K562 (cell line): Measurements from ENCODE around the gene DPEP1. TPM values are rescaled to one million over a fixed set of nuclear protein-coding genes. Genes with fewer than 3 reads are reported as not detected.

Source experiments
- ATAC-seq: fragments of 200-7000 bp; cut with Tn5 transposase; 3 replicates; pipeline ENCODE4 v1.9.1; 2020; ENCODE audit warnings: moderate library complexity
- BruUV-seq: library from RNA; stranded (reverse); fragments of 400-500 nt; replicated peaks from 2 replicates; lab custom pipeline; 2021; lab: Mats Ljungman, UMichigan
- CTCF ChIA-PET: fragments of 300-600 bp; formaldehyde crosslinking; extraction: SDS; loops from one replicate; lab custom pipeline; 2021; ENCODE audit warnings: low intra/inter-chr PET ratio; lab: Yijun Ruan, JAX
- POLR2A ChIA-PET: fragments of 300-600, 350-650 bp; sonication (Branson Sonifier 250); formaldehyde crosslinking; extraction: SDS; loops from one replicate; lab custom pipeline; 2021; ENCODE audit warnings: antibody characterized with exemption, inconsistent platforms; lab: Yijun Ruan, JAX
- DNase-seq, 4 experiments: peaks; one replicate each; pipeline versions ENCODE4 v3.0.0 to v3.0.0-alpha.2; 2011 to 2018; ENCODE audit warnings: low spot score in 3 of 4, mixed read lengths in 3 of 4; ENCODE audit errors: extremely low read depth in 1 of 4
- FAIRE-seq: peaks from 2 replicates; lab custom pipeline; 2011; peaks lifted over from hg19 to GRCh38; lab: Jason Lieb, UNC
- H2AFZ ChIP-seq: 2 replicates; pipeline ENCODE4 v1.6.0; 2011; ENCODE audit warnings: low read depth, low read length, control low read depth, inconsistent platforms
- H3K27ac ChIP-seq: fragments of 200-600 bp; 3 replicates; pipeline ENCODE4 v1.8.0; 2011; ENCODE audit warnings: low read depth, mild to moderate bottlenecking, control low read depth, inconsistent platforms, low read length, moderate library complexity, mixed read lengths; ENCODE audit errors: extremely low read depth
- H3K27me3 ChIP-seq, 2 experiments: fragments of 300-600 bp in 1 of 2; 2 replicates in 1 of 2; 3 replicates in 1 of 2; pipeline versions ENCODE4 v1.6.0 to v1.8.0; 2011; ENCODE audit warnings: inconsistent platforms in 2 of 2, low read length in 2 of 2, mild to moderate bottlenecking in 1 of 2, mixed read lengths in 1 of 2, moderate library complexity in 1 of 2; ENCODE audit not compliant: control insufficient read depth in 2 of 2, insufficient read depth in 2 of 2
- H3K36me3 ChIP-seq: fragments of 300-600 bp; 3 replicates; pipeline ENCODE4 v1.8.0; 2011; ENCODE audit warnings: mild to moderate bottlenecking, low read length, inconsistent platforms; ENCODE audit not compliant: control insufficient read depth, insufficient read depth
- H3K4me1 ChIP-seq, 2 experiments: fragments of 200-600 bp in 1 of 2; replicated peaks in 1 of 2; 2 replicates in 1 of 2; 3 replicates in 1 of 2; pipeline versions ENCODE4 v1.5.1 to v1.8.0; 2011; ENCODE audit warnings: inconsistent platforms in 2 of 2, low read length in 2 of 2, mild to moderate bottlenecking in 1 of 2, mixed read lengths in 1 of 2, moderate library complexity in 1 of 2; ENCODE audit not compliant: control insufficient read depth in 2 of 2, insufficient read depth in 2 of 2
- H3K4me2 ChIP-seq: 2 replicates; pipeline ENCODE4 v1.6.1; 2011; ENCODE audit warnings: low read length, control low read depth, inconsistent platforms, mixed read lengths; ENCODE audit not compliant: insufficient read depth
- H3K4me3 ChIP-seq: fragments of 200-600 bp; sonication (generic), shearing (Covaris generic); 2 replicates; pipeline ENCODE4 v1.5.1; 2016; ENCODE audit warnings: control low read depth, inconsistent platforms
- H3K79me2 ChIP-seq: fragments of 200-600 bp; 3 replicates; pipeline ENCODE4 v1.8.0; 2011; ENCODE audit warnings: low read length, inconsistent platforms; ENCODE audit not compliant: control insufficient read depth, insufficient read depth
- H3K9ac ChIP-seq, 2 experiments: 2 replicates each; pipeline versions ENCODE4 v1.6.0 to v1.6.1; 2011; ENCODE audit warnings: low read depth in 2 of 2, low read length in 2 of 2, control low read depth in 1 of 2, inconsistent platforms in 1 of 2, mild to moderate bottlenecking in 1 of 2, mixed read lengths in 1 of 2; ENCODE audit not compliant: insufficient read depth in 1 of 2
- H3K9me1 ChIP-seq: one replicate; pipeline ENCODE4 v1.6.0; 2011; ENCODE audit warnings: inconsistent platforms, mild to moderate bottlenecking, low read length, moderate library complexity; ENCODE audit not compliant: control insufficient read depth, insufficient read depth
- H3K9me3 ChIP-seq: replicated peaks from 2 replicates; pipeline ENCODE4 v1.5.1; 2011; ENCODE audit warnings: low read depth, low read length, inconsistent platforms; ENCODE audit not compliant: control insufficient read depth, insufficient read depth
- H4K20me1 ChIP-seq: replicated peaks from 2 replicates; pipeline ENCODE4 v1.6.1; 2011; ENCODE audit warnings: low read length, inconsistent platforms, mixed read lengths; ENCODE audit not compliant: control insufficient read depth, insufficient read depth
- CBFA2T2 ChIP-seq: fragments of 450-650 bp; conservative IDR thresholded peaks from 2 replicates; pipeline ENCODE4 v1.6.1; 2017; ENCODE audit warnings: mild to moderate bottlenecking
- MAZ ChIP-seq, 2 experiments: fragments of 450-650 bp in 1 of 2; sonication (generic) in 1 of 2; formaldehyde crosslinking; IDR thresholded peaks in 1 of 2; conservative IDR thresholded peaks in 1 of 2; 2 replicates each; pipeline versions ENCODE4 v1.4.0 to v1.5.0; 2020; ENCODE audit warnings: mild to moderate bottlenecking in 1 of 2, missing genetic modification reagents in 1 of 2
- RBM17 ChIP-seq: fragments of 200-400 bp; formaldehyde crosslinking; IDR thresholded peaks from 2 replicates; pipeline ENCODE4 v1.6.1; 2017; ENCODE audit warnings: low read depth, mild to moderate bottlenecking, low read length, borderline replicate concordance
- RBM25 ChIP-seq: fragments of 200-400 bp; formaldehyde crosslinking; IDR thresholded peaks from 2 replicates; pipeline ENCODE4 v1.6.1; 2018; ENCODE audit warnings: low read length, low read depth, moderate library complexity; ENCODE audit not compliant: severe bottlenecking
- SP1 ChIP-seq: sonication (generic); formaldehyde crosslinking; IDR thresholded peaks from 2 replicates; pipeline ENCODE4 v1.8.1; 2022; ENCODE audit warnings: mild to moderate bottlenecking, missing genetic modification reagents
- TFAM ChIP-seq: fragments of 250-450 bp; sonication (Bioruptor Pico); conservative IDR thresholded peaks from 2 replicates; pipeline ENCODE4 v1.5.0; 2021; ENCODE audit warnings: mild to moderate bottlenecking, moderate library complexity
- ZNF347 ChIP-seq: fragments of 450-650 bp; formaldehyde crosslinking; IDR thresholded peaks from 2 replicates; pipeline ENCODE4 v1.4.0; 2020; ENCODE audit warnings: low read depth, mild to moderate bottlenecking, moderate library complexity
- WGBS: fragments of 100-300 bp; shearing (Covaris generic); methylation state at CpG from one replicate; pipeline ENCODE4 v1.1.6; 2016; ENCODE audit warnings: low coverage, mixed read lengths; ENCODE audit not compliant: insufficient coverage; ENCODE audit errors: missing lambda C conversion rate; 5-methylcytosine and 5-hydroxymethylcytosine counted together
- in situ Hi-C: fragments of 300-500 bp; cut with MboI; formaldehyde crosslinking; loops from 4 replicates; pipeline ENCODE4 v1.15.0; 2018; ENCODE audit warnings: inconsistent platforms, mixed read lengths
- intact Hi-C: fragments of 100-400 bp; cut with micrococcal nuclease; formaldehyde crosslinking; loops from 2 replicates; pipeline ENCODE4 v1.14.2; 2022
- polyA plus RNA-seq, 8 experiments: library from polyadenylated mRNA; depleted of rRNA in 4 of 8; stranded (reverse) in 5 of 8; unstranded in 3 of 8; fragments of >200 nt; fragmentation: Nextera tagmentation in 2 of 8; fragmentation: Illumina TruSeq in 1 of 8; extraction: Ambion mirVana in 2 of 8; extraction: Trizol in 1 of 8; gene quantifications; 2 replicates each; pipeline versions ENCODE4 v1.2.1 to v1.2.3, GENCODE V29; 2011 to 2014; ENCODE audit warnings: inconsistent platforms in 1 of 8, missing spikeins in 1 of 8
- total RNA-seq, 7 experiments: library from RNA; depleted of rRNA in 6 of 7; stranded (reverse); fragments of >200 nt in 6 of 7; fragmentation: Illumina TruSeq in 2 of 7; extraction: Trizol in 2 of 7; gene quantifications; 2 replicates each; pipeline versions ENCODE4 v1.2.1 to v1.2.3, GENCODE V29; 2011 to 2021; ENCODE audit warnings: low replicate concordance in 1 of 7
- TF ChIP-seq, protein P1 (sequence below): sonication (generic); formaldehyde crosslinking; IDR thresholded peaks from 2 replicates; pipeline ENCODE4 v1.8.0; 2022; ENCODE audit warnings: missing genetic modification reagents, mild to moderate bottlenecking, borderline replicate concordance
- TF ChIP-seq, protein P2 (sequence below): fragments of 250-450 bp; sonication (Bioruptor Pico); IDR thresholded peaks from 2 replicates; pipeline ENCODE4 v1.5.0; 2020; ENCODE audit warnings: mild to moderate bottlenecking, borderline replicate concordance

Gene DPEP1
- total and polyA plus RNA-seq, 9 of the 15 experiments (the other 6 are each of a cell fraction or from before 2014, with no cell fraction given) = 0.14 to 0.31 (median 0.20) TPM; not detected in 6

DNA sequence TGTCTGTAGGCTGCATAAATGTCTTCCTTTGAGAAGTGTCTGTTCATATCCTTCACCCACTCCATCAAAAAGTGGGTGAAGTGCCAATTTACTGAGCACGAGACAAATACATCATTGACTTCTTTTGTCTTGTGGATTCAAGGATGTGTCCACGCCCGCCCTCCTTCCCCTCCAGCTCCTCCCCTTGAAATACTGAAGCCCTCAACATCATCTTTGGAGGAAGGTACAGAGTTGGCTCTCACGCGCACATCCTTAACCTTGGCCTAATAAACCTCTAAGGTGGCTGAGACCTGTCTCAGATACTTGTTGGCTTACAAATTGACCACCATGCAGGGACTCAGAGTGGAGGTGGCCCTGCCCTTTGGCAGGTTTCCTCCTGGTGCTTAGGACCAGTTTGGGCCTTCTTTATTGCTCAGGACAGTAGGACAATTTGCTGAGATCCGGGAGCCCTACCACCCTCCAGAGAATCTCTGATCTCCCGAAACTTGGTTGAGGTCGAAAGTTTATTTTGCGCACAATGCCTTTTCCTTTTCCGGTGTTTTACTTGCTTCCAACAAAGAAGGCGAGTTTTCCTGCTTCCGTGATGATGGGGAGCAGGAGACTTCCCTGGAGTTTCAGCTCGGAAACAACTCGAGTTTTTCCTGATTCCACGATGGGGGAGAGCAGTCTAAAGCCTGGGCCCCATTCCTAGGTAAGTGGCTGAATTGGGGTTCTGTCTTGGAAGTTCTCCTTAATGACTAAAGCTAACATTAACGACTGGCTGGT lies 58.9 kb downstream of the DPEP1 start:
- Histone ChIP-seq H3K9me1 (no peaks in the 10 kb centered on the region), H3K9ac (no peak overlapping the region), H3K4me3 (no peak overlapping the region), H3K9me3 (no peaks in the 10 kb centered on the region), H3K27me3 (no peaks in the 10 kb centered on the region), H3K4me2 (no peak overlapping the region), H2AFZ (no peak overlapping the region), H3K79me2 (no peaks in the 10 kb centered on the region), H3K27ac (no peak overlapping the region), H4K20me1 (no peaks in the 10 kb centered on the region), H3K36me3 (no peaks in the 10 kb centered on the region), H3K4me1 (peaks cover 0 to 23% of the 10 kb centered on the region in 2 experiments; a peak in 3 of 5 replicates)
- FAIRE-seq (no peak), ATAC-seq (no peak), DNase-seq (no peak)
- in situ Hi-C loops (no loop called here), intact Hi-C loops (no loop called here)
- TF ChIP-seq SP1 (CRISPR knock-in tag) (no peak), RBM25 (no peak), MAZ (CRISPR knock-in tag; conservative IDR thresholded peaks at IDR 0.05 in 1 of 2, IDR thresholded peaks at IDR 0.05 in 1 of 2) (no peak), CBFA2T2 (no peak), ZNF347 (CRISPR knock-in tag) (no peak), TFAM (no peak), RBM17 (no peak)
- TF ChIP-seq, protein P1, sequence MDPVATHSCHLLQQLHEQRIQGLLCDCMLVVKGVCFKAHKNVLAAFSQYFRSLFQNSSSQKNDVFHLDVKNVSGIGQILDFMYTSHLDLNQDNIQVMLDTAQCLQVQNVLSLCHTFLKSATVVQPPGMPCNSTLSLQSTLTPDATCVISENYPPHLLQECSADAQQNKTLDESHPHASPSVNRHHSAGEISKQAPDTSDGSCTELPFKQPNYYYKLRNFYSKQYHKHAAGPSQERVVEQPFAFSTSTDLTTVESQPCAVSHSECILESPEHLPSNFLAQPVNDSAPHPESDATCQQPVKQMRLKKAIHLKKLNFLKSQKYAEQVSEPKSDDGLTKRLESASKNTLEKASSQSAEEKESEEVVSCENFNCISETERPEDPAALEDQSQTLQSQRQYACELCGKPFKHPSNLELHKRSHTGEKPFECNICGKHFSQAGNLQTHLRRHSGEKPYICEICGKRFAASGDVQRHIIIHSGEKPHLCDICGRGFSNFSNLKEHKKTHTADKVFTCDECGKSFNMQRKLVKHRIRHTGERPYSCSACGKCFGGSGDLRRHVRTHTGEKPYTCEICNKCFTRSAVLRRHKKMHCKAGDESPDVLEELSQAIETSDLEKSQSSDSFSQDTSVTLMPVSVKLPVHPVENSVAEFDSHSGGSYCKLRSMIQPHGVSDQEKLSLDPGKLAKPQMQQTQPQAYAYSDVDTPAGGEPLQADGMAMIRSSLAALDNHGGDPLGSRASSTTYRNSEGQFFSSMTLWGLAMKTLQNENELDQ (CRISPR knock-in tag) = no peak
- TF ChIP-seq, protein P2, sequence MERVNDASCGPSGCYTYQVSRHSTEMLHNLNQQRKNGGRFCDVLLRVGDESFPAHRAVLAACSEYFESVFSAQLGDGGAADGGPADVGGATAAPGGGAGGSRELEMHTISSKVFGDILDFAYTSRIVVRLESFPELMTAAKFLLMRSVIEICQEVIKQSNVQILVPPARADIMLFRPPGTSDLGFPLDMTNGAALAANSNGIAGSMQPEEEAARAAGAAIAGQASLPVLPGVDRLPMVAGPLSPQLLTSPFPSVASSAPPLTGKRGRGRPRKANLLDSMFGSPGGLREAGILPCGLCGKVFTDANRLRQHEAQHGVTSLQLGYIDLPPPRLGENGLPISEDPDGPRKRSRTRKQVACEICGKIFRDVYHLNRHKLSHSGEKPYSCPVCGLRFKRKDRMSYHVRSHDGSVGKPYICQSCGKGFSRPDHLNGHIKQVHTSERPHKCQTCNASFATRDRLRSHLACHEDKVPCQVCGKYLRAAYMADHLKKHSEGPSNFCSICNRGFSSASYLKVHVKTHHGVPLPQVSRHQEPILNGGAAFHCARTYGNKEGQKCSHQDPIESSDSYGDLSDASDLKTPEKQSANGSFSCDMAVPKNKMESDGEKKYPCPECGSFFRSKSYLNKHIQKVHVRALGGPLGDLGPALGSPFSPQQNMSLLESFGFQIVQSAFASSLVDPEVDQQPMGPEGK (CRISPR knock-in tag) = no peak
- CTCF ChIA-PET = interaction anchor here (0.5 kb wide), 1 partner anchor 393 kb away, joined by 4 read pairs; no protein-coding TSS in a partner anchor
- WGBS = 60% methylated on average over 13 of the region's 16 CpGs
- POLR2A ChIA-PET = no interaction called here
- no TSS peak for BruUV-seq
